GM19035 (cell line): ENCODE results near the gene AK2.
"Not testable (repeated sequence)": the region's sequence is repeated elsewhere in the genome, so short reads cannot be mapped to it uniquely, and the experiment has no call there.

ENCODE experiments used
- ATAC-seq: cut with Tn5 transposase; IDR thresholded peaks from one replicate; pipeline ENCODE4 v1.9.1; 2021; ENCODE audit not compliant: unreplicated experiment

AK2 gene

GRCh38 chr1:33001282-33001681 is 35.4 kb downstream of the AK2 start:
- ATAC-seq, result no peak

GRCh38 chr1:33000427-33001026 is 36.2 kb downstream of the AK2 start:
- no peak for ATAC-seq

GRCh38 chr1:32998997-32999396 is 37.7 kb downstream of the AK2 start:
- no peak for ATAC-seq

DNA sequence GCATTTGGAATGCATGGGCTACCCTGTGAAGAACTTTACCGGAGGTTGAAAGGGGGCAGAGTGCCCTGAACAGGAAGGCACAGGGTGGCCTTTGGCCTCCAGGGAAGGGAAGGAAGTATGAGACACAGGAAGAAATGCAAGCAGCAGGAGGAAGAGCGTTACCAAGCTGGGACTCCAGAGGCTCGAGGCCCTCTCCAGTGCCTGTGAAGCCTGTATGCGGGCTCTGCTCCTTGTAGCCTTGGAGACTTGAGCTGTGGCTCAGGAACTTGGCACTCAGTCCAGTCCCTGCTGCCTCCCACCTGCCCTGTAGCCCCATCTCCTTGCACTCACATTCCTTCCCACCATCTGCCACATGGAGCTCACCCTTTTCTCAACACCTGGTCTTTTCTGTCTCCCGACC is 38.6 kb downstream of the AK2 start:
- ATAC-seq, result no peak

DNA sequence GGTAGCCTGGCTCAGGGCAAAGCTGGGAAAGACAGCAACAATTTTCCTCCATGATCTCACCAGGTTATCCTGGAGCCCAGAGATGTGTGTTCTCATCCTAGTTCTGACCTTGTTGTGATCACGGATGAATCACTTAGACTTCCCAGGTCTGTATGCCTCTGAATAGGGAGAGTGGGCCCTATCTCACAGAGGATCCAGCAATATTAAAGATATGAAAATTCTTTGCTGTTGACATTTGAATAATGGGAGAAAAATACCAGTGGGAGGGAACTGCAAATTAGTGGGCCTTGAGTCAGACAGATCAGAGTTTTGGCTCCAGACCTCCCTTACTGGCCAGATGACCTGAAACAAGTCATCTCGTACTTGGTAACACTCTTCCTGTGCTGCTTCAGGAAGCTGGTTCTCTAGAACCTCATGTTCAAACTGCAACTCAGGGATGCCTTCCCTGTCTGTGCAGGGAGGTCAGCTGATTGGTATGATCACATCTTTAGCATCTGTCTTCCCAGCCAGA is 39.2 kb downstream of the AK2 start:
- ATAC-seq, result no peak

GRCh38 chr1:32993324-32993636 is 43.4 kb downstream of the AK2 start:
- not testable (repeated sequence) for ATAC-seq

DNA sequence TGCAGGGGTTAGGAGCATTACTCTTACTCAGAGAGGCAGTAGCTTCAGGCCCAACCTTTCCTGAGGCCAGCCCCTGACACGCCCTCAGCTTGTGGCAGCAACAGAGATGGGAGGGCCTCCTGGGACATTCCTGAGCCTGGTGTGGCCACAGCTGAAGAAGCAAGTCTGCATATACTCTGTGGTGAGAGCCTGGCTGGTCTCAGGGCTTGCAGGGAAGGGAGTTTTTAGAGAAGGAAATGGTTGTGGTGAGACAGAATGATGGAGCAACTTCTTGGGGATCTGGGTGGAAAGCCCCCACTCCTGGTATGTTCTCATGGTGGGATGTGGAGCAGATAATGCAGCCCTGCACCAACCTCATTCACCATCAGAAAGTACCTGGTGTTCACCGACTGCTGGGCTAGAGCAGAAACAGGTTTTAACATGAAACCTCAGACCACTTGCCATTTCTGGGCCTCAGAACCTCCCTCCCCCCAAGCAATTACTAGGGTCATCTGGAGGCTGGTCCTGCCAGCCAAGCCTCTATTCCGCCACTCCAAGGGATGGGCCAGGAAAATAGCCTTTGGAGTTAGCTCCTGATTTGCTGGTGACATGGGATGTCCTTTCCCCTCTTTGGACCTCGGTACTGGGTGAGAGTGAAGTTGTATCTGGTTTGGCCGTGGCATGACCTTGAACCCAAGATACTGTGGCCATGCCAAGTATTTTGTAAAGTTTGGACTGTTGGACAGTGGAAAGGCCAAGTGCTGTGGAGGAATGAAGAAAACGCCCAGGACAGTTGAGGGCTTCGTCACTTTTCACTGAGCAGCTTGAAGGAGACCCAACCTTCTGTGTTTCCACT is 44.0 kb downstream of the AK2 start:
- ATAC-seq, result peak; percentile 78

DNA sequence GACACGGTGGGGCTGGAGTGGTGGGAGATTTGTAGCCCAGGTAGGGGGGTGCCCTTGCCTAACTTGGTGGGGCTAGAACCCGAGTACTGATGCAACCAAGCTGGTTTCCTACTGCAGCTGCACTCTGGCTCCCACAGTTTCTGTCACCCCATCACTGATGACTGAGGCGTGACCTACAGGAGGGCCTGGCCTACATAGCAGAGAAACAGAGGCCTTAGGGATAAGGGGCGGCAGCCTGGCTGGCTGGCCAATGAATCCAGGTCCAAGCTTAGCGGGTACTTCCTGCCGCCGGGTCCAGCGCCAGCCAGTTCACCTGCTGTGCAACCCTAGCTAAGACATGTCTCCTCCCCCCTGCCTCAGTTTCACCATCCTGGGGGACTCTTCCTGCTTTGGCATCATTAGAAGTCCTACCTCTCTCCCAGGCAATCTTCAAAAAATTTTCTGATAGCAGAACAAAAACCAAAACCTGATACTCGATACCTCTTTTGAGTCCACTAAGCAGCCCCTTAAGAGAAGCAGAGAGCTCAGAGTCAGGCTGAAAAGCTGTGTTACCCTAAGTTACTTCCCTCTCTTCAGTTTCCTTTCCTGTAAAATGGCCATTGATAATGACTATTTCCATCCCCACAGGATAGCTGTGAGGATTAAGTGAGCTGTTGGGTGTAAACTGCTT is 44.7 kb downstream of the AK2 start:
- ATAC-seq, result peak; percentile 12

GRCh38 chr1:32991386-32991785 is 45.3 kb downstream of the AK2 start:
- ATAC-seq, result no peak

- no peak for ATAC-seq
Observed at GRCh38 chr1:32990887-32991286, 45.8 kb downstream of the AK2 start.

DNA sequence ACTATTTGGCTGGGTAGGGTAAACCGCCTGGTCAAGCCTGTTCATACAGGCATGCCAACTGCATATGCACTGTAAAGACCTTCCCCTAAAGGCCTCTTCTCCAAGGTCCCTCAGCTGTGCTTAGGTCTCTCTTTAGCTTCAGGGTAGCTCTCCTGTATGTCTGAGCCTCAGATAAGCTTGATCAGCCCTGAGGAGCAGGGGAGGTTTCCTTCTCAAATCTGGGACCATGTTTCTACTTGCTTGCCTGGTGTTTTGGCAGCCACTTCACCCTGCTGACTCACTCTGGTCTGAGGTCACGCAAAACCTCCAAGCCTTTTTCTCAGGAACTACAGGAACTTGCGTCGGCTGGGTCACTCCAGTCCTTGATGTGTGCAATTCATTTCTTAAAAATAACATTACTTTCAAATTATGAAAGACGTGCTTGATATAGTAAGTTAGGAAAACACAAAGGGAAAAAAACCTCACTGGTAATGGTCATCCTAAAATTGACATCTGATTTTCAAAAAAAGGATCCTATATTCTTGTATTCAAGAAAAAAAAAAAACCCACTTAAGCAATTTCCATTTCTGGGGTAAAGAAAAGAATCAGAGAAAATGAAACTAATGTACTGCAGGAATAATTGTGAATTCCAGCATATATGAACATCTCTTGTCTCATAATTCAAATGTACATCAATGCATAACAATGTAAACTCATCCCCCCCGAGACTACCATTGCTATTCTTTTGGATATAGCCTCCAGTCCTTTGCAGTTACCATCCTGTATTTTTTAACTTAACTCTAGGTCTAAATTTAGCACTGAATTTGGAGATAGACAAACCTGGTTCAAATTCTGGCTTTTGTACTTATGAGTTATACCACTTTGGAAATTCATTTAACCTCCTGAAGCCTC is 47.3 kb downstream of the AK2 start:
- no peak for ATAC-seq

GRCh38 chr1:32988665-32989064 is 48.0 kb downstream of the AK2 start:
- no peak for ATAC-seq

DNA sequence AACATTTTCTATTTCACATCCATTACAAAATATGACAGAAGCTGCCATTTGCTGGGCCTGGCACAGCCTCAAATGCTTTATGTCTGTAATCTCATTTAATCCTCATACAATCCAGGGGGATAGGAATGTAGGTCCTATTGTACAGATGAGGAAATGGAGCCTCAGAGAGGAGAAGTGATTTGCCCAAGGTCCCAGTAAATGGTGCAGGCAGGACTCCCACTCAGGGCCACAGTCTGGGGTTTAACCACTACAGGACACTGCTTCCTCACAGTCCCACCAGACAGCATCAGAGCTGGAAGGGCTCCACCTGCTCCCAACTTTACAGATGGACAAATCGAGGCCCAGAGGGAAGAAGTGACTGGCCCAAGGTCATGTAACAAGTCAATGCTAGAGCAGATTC is 51.5 kb downstream of the AK2 start:
- ATAC-seq, result no peak

- no peak for ATAC-seq
Observed at GRCh38 chr1:32984455-32985171, 52.1 kb downstream of the AK2 start.

DNA sequence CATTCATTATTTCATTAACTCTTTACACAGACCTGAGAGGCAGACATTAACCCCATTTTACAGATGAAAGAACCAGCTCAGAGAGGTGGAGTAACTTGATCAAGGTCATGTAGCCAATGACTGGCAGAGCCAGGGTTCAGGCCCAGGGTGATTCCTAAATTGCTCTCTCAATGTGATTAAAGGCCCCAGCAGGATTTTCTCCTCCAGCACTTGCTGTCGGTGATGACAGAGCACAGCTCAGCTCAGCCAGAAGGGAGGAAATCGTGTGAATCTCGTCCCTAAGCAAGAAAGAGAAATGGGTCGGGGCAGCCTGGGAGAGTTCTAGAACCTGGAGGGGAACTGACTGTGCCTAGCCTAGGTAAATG is 52.6 kb downstream of the AK2 start:
- no peak for ATAC-seq

- no peak for ATAC-seq
Observed at GRCh38 chr1:32983020-32983419, 53.7 kb downstream of the AK2 start.

DNA sequence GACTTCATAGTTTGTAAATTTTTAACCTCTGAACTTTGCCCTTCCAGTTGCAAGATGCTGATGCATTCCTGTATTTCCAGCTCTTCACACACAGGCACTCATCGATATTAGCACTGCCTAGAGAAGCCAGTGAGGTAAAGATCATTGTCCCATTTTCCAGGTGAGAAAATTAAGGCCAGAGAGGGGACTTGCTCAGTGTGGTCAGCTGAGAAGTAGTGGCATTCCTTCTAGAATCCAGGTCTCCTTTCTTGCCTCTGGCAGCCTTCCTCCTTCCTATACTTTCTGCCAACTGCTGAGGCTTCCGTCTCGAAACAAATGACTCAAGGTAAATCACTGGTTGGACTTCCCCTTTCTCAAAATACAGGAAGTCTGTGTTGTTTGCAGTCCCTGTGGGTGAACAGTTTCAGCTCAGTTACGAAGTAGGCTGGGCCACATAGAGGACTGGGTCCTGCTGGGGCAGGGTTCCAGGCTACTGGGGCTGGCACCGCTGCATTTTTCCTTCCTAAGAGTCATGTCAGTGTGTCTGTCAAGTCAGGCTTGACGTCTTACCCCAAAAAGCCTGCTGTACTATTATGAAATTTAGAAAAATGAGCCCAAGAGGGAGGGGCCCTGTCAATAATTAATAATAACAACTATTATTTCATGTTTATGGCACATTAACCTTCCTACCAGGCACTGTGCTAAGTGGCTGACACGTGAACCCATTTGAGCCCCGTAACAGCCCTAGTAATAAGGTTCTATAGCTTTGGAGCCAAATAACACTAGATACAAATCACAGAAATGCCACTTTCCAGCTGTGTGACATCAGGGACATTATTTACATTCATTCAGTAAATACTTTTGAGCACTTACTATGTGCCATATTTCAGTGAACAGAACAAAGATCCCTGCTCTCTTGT is 55.4 kb downstream of the AK2 start:
- ATAC-seq, result peak; percentile 94

DNA sequence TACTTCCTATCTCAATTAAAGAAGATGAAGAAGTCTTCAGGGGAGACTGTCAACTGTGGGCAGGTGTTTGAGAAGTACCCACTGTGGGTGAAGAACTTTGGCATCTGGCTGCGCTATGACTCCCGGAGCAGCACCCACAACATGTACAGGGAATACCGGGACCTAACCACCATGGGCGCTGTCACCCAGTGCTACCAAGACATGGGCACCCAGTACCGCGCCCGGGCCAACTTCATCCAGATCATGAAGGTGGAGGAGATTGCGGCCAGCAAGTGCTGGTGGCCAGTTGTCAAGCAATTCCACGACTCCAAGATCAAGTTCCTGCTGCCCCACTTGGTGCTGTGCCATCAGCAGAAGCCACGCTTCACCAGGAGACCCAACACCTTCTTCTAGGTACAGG is 56.6 kb downstream of the AK2 start:
- ATAC-seq, result no peak

- no peak for ATAC-seq
Observed at GRCh38 chr1:32978854-32979253, 57.8 kb downstream of the AK2 start.
